ENCODE measurements around the gene PTPN22. TPM values are rescaled to one million over a fixed set of nuclear protein-coding genes. Genes with fewer than 3 reads are reported as not detected.

PTPN22 gene
- total and polyA plus RNA-seq, 2 donors: 35.2 to 51.1 TPM

- Histone ChIP-seq H3K27ac (ENCODE audit: low read depth in 1 of 2, low read length in 1 of 2) (no peak overlapping the region), H3K9me3 (ENCODE audit: control insufficient read depth in 2 of 2, insufficient read depth in 1 of 2, low read length in 1 of 2) (no peaks in the 10 kb centered on the region), H3K27me3 (ENCODE audit: control insufficient read depth in 2 of 2, insufficient read depth in 1 of 2, low read length in 1 of 2) (no peaks in the 10 kb centered on the region), H3K36me3 (ENCODE audit: control insufficient read depth in 2 of 2, insufficient read depth in 2 of 2, low read length in 1 of 2) (peaks cover 7 to 31% of the 10 kb centered on the region in 2 donors), H3K4me1 (ENCODE audit: control insufficient read depth in 2 of 2, insufficient read depth in 2 of 2, low read length in 2 of 2) (peaks cover 1 to 3% of the 10 kb centered on the region in 2 donors), H3K4me3 (ENCODE audit: low read length in 2 of 2) (no peak overlapping the region)
- whole genome bisulfite sequencing: 97% methylated on average over 4 of the region's 4 CpGs
- no peak for DNase-seq (ENCODE audit: low read depth in 6 of 9, low spot score in 9 of 9)
These were observed 74.0 kb downstream of the PTPN22 start for GRCh38 chr1:113797472-113797871.

- no peak overlapping the region for H3K27ac ChIP-seq (ENCODE audit: low read depth in 1 of 2, low read length in 1 of 2)
- H3K9me3 ChIP-seq (ENCODE audit: control insufficient read depth in 2 of 2, insufficient read depth in 1 of 2, low read length in 1 of 2): no peaks in the 10 kb centered on the region
- WGBS: 98% methylated on average over 9 of the region's 9 CpGs
- H3K4me3 ChIP-seq (ENCODE audit: low read length in 2 of 2): no peak overlapping the region
- DNase-seq (ENCODE audit: low read depth in 6 of 9, low spot score in 9 of 9): no peak
- H3K4me1 ChIP-seq (ENCODE audit: control insufficient read depth in 2 of 2, insufficient read depth in 2 of 2, low read length in 2 of 2): peaks cover 3 to 7% of the 10 kb centered on the region in 2 donors
- peaks cover 11 to 37% of the 10 kb centered on the region in 2 donors for H3K36me3 ChIP-seq (ENCODE audit: control insufficient read depth in 2 of 2, insufficient read depth in 2 of 2, low read length in 1 of 2)
- no peaks in the 10 kb centered on the region for H3K27me3 ChIP-seq (ENCODE audit: control insufficient read depth in 2 of 2, insufficient read depth in 1 of 2, low read length in 1 of 2)
These were observed 77.4 kb downstream of the PTPN22 start for GRCh38 chr1:113793878-113794834.

GRCh38 chr1:113792986-113793385 is 78.5 kb downstream of the PTPN22 start:
- Histone ChIP-seq H3K36me3 (ENCODE audit: control insufficient read depth in 2 of 2, insufficient read depth in 2 of 2, low read length in 1 of 2) (peaks cover 11 to 40% of the 10 kb centered on the region in 2 donors), H3K9me3 (ENCODE audit: control insufficient read depth in 2 of 2, insufficient read depth in 1 of 2, low read length in 1 of 2) (no peaks in the 10 kb centered on the region), H3K4me1 (ENCODE audit: control insufficient read depth in 2 of 2, insufficient read depth in 2 of 2, low read length in 2 of 2) (peaks cover 3 to 7% of the 10 kb centered on the region in 2 donors)

GRCh38 chr1:113792471-113792870 is 79.0 kb downstream of the PTPN22 start:
- peak in 1 of 9 donors; percentile 35 for DNase-seq (ENCODE audit: low read depth in 6 of 9, low spot score in 9 of 9)
- peak overlapping the region in 1 of 2 donors; percentile 15 for H3K27ac ChIP-seq (ENCODE audit: low read depth in 1 of 2, low read length in 1 of 2)
- H3K4me3 ChIP-seq (ENCODE audit: low read length in 2 of 2): no peak overlapping the region
- H3K36me3 ChIP-seq (ENCODE audit: control insufficient read depth in 2 of 2, insufficient read depth in 2 of 2, low read length in 1 of 2): peaks cover 8 to 38% of the 10 kb centered on the region in 2 donors
- no peaks in the 10 kb centered on the region for H3K27me3 ChIP-seq (ENCODE audit: control insufficient read depth in 2 of 2, insufficient read depth in 1 of 2, low read length in 1 of 2)
- peaks cover 3 to 7% of the 10 kb centered on the region in 2 donors for H3K4me1 ChIP-seq (ENCODE audit: control insufficient read depth in 2 of 2, insufficient read depth in 2 of 2, low read length in 2 of 2)
- WGBS: 76% methylated on average over 5 of the region's 5 CpGs
- no peaks in the 10 kb centered on the region for H3K9me3 ChIP-seq (ENCODE audit: control insufficient read depth in 2 of 2, insufficient read depth in 1 of 2, low read length in 1 of 2)

More at GRCh38 chr1:113792986-113793385, 78.5 kb downstream of the PTPN22 start:
- H3K27me3 ChIP-seq (ENCODE audit: control insufficient read depth in 2 of 2, insufficient read depth in 1 of 2, low read length in 1 of 2): no peaks in the 10 kb centered on the region
- DNase-seq (ENCODE audit: low read depth in 6 of 9, low spot score in 9 of 9): no peak
- no peak overlapping the region for H3K27ac ChIP-seq (ENCODE audit: low read depth in 1 of 2, low read length in 1 of 2)
- H3K4me3 ChIP-seq (ENCODE audit: low read length in 2 of 2): no peak overlapping the region
- 100% methylated on average over 1 of the region's 1 CpG for WGBS

- peaks cover 11 to 14% of the 10 kb centered on the region in 2 donors for H3K4me1 ChIP-seq (ENCODE audit: control insufficient read depth in 2 of 2, insufficient read depth in 2 of 2, low read length in 2 of 2)
These were observed 82.7 kb downstream of the PTPN22 start for GRCh38 chr1:113788802-113789201.

GRCh38 chr1:113787663-113788062 is 83.8 kb downstream of the PTPN22 start:
- no peak overlapping the region for H3K27ac ChIP-seq (ENCODE audit: low read depth in 1 of 2, low read length in 1 of 2)
- WGBS: 92% methylated on average over 3 of the region's 3 CpGs
- H3K4me1 ChIP-seq (ENCODE audit: control insufficient read depth in 2 of 2, insufficient read depth in 2 of 2, low read length in 2 of 2): peaks cover 16 to 21% of the 10 kb centered on the region in 2 donors

More at GRCh38 chr1:113788802-113789201, 82.7 kb downstream of the PTPN22 start:
- no peak overlapping the region for H3K4me3 ChIP-seq (ENCODE audit: low read length in 2 of 2)
- WGBS: 98% methylated on average over 3 of the region's 3 CpGs
- no peak overlapping the region for H3K27ac ChIP-seq (ENCODE audit: low read depth in 1 of 2, low read length in 1 of 2)
- H3K36me3 ChIP-seq (ENCODE audit: control insufficient read depth in 2 of 2, insufficient read depth in 2 of 2, low read length in 1 of 2): peaks cover 4 to 18% of the 10 kb centered on the region in 2 donors
- no peaks in the 10 kb centered on the region for H3K27me3 ChIP-seq (ENCODE audit: control insufficient read depth in 2 of 2, insufficient read depth in 1 of 2, low read length in 1 of 2)
- H3K9me3 ChIP-seq (ENCODE audit: control insufficient read depth in 2 of 2, insufficient read depth in 1 of 2, low read length in 1 of 2): no peaks in the 10 kb centered on the region
- no peak for DNase-seq (ENCODE audit: low read depth in 6 of 9, low spot score in 9 of 9)

GRCh38 chr1:113786069-113786468 is 85.4 kb downstream of the PTPN22 start:
- DNase-seq (ENCODE audit: low read depth in 6 of 9, low spot score in 9 of 9): no peak
- no peaks in the 10 kb centered on the region for H3K9me3 ChIP-seq (ENCODE audit: control insufficient read depth in 2 of 2, insufficient read depth in 1 of 2, low read length in 1 of 2)
- H3K27ac ChIP-seq (ENCODE audit: low read depth in 1 of 2, low read length in 1 of 2): no peak overlapping the region
- H3K27me3 ChIP-seq (ENCODE audit: control insufficient read depth in 2 of 2, insufficient read depth in 1 of 2, low read length in 1 of 2): no peaks in the 10 kb centered on the region
- WGBS: 90% methylated on average over 1 of the region's 1 CpG
- peaks cover 4 to 11% of the 10 kb centered on the region in 2 donors for H3K36me3 ChIP-seq (ENCODE audit: control insufficient read depth in 2 of 2, insufficient read depth in 2 of 2, low read length in 1 of 2)
- H3K4me3 ChIP-seq (ENCODE audit: low read length in 2 of 2): no peak overlapping the region
- H3K4me1 ChIP-seq (ENCODE audit: control insufficient read depth in 2 of 2, insufficient read depth in 2 of 2, low read length in 2 of 2): peaks cover 13 to 21% of the 10 kb centered on the region in 2 donors

More at GRCh38 chr1:113787663-113788062, 83.8 kb downstream of the PTPN22 start:
- H3K9me3 ChIP-seq (ENCODE audit: control insufficient read depth in 2 of 2, insufficient read depth in 1 of 2, low read length in 1 of 2): no peaks in the 10 kb centered on the region
- DNase-seq (ENCODE audit: low read depth in 6 of 9, low spot score in 9 of 9): no peak
- H3K27me3 ChIP-seq (ENCODE audit: control insufficient read depth in 2 of 2, insufficient read depth in 1 of 2, low read length in 1 of 2): no peaks in the 10 kb centered on the region
- peaks cover 4 to 13% of the 10 kb centered on the region in 2 donors for H3K36me3 ChIP-seq (ENCODE audit: control insufficient read depth in 2 of 2, insufficient read depth in 2 of 2, low read length in 1 of 2)
- H3K4me3 ChIP-seq (ENCODE audit: low read length in 2 of 2): no peak overlapping the region

- peaks cover 1 to 8% of the 10 kb centered on the region in 2 donors for H3K36me3 ChIP-seq (ENCODE audit: control insufficient read depth in 2 of 2, insufficient read depth in 2 of 2, low read length in 1 of 2)
- peak in 2 of 9 donors; percentile 13 to 46 for DNase-seq (ENCODE audit: low read depth in 6 of 9, low spot score in 9 of 9)
- WGBS: 90% methylated on average over 5 of the region's 5 CpGs
- H3K4me3 ChIP-seq (ENCODE audit: low read length in 2 of 2): no peak overlapping the region
- peaks cover 19 to 24% of the 10 kb centered on the region in 2 donors for H3K4me1 ChIP-seq (ENCODE audit: control insufficient read depth in 2 of 2, insufficient read depth in 2 of 2, low read length in 2 of 2)
- H3K9me3 ChIP-seq (ENCODE audit: control insufficient read depth in 2 of 2, insufficient read depth in 1 of 2, low read length in 1 of 2): no peaks in the 10 kb centered on the region
- H3K27me3 ChIP-seq (ENCODE audit: control insufficient read depth in 2 of 2, insufficient read depth in 1 of 2, low read length in 1 of 2): no peaks in the 10 kb centered on the region
- H3K27ac ChIP-seq (ENCODE audit: low read depth in 1 of 2, low read length in 1 of 2): peak overlapping the region; percentile 84 to 85
These were observed 87.3 kb downstream of the PTPN22 start for GRCh38 chr1:113784104-113784779.
